ENCODE data around the gene MT1X.

Gene MT1X

GRCh38 chr16:56679818-56680217 lies 2.5 kb upstream of the MT1X start:
- DNase-seq (ENCODE audit: low spot score), result no peak
- TF ChIP-seq CTCF (IDR thresholded peaks at IDR 0.05; ENCODE audit: extremely low read depth, insufficient read depth, missing control alignments), result no peak
- in situ Hi-C loops (cut with MboI; ENCODE audit: low pct_unique_long_range_greater_than_20kb, low sequenced_read_pairs, unreplicated experiment), result no loop called here

- TF ChIP-seq CTCF (IDR thresholded peaks at IDR 0.05; ENCODE audit: extremely low read depth, insufficient read depth, missing control alignments), result no peak
- no peak for DNase-seq (ENCODE audit: low spot score)
- in situ Hi-C loops (cut with MboI; ENCODE audit: low pct_unique_long_range_greater_than_20kb, low sequenced_read_pairs, unreplicated experiment), result no loop called here
Measured at GRCh38 chr16:56682703-56683397, 580 bp downstream of the MT1X start.

GRCh38 chr16:56683424-56684172 lies 1.3 kb downstream of the MT1X start:
- in situ Hi-C loops (cut with MboI; ENCODE audit: low pct_unique_long_range_greater_than_20kb, low sequenced_read_pairs, unreplicated experiment), result no loop called here
- TF ChIP-seq CTCF (IDR thresholded peaks at IDR 0.05; ENCODE audit: extremely low read depth, insufficient read depth, missing control alignments), result no peak
- no peak for DNase-seq (ENCODE audit: low spot score)

- DNase-seq (ENCODE audit: low spot score), result no peak
- in situ Hi-C loops (cut with MboI; ENCODE audit: low pct_unique_long_range_greater_than_20kb, low sequenced_read_pairs, unreplicated experiment), result no loop called here
- TF ChIP-seq CTCF (IDR thresholded peaks at IDR 0.05; ENCODE audit: extremely low read depth, insufficient read depth, missing control alignments), result no peak
Measured at GRCh38 chr16:56684256-56684925, 2.1 kb downstream of the MT1X start.

GRCh38 chr16:56684926-56685590 lies 2.8 kb downstream of the MT1X start:
- TF ChIP-seq CTCF (IDR thresholded peaks at IDR 0.05; ENCODE audit: extremely low read depth, insufficient read depth, missing control alignments), result no peak
- in situ Hi-C loops (cut with MboI; ENCODE audit: low pct_unique_long_range_greater_than_20kb, low sequenced_read_pairs, unreplicated experiment), result no loop called here

GRCh38 chr16:56686758-56687157 lies 4.5 kb downstream of the MT1X start:
- no peak for TF ChIP-seq CTCF (IDR thresholded peaks at IDR 0.05; ENCODE audit: extremely low read depth, insufficient read depth, missing control alignments)

More at GRCh38 chr16:56684926-56685590, 2.8 kb downstream of the MT1X start:
- no peak for DNase-seq (ENCODE audit: low spot score)

More at GRCh38 chr16:56686758-56687157, 4.5 kb downstream of the MT1X start:
- in situ Hi-C loops (cut with MboI; ENCODE audit: low pct_unique_long_range_greater_than_20kb, low sequenced_read_pairs, unreplicated experiment), result no loop called here
- DNase-seq (ENCODE audit: low spot score), result no peak

Data from GM13977 (cell line).